ENCODE data around the gene ADGRL3. TPM values are rescaled to one million over a fixed set of nuclear protein-coding genes. Genes with fewer than 3 reads are reported as not detected.

Gene ADGRL3
- total and polyA plus RNA-seq, 12 donors, result 2.4 to 182 (median 22.1) TPM

- Histone ChIP-seq H3K27me3 (no peaks in the 10 kb centered on the region), H3K4me3 (no peak overlapping the region), H3K9me3 (replicated peaks in 1 of 3) (no peaks in the 10 kb centered on the region), H3K27ac (no peak overlapping the region), H3K36me3 (replicated peaks in 1 of 2) (no peaks in the 10 kb centered on the region), H3K4me1 (replicated peaks in 1 of 2) (no peaks in the 10 kb centered on the region)
- no peak for TF ChIP-seq CTCF (IDR thresholded peaks at IDR 0.05)
- TF ChIP-seq POLR2A (IDR thresholded peaks at IDR 0.05), result no peak
- WGBS, 4 donors, result 81 to 98% (median 94%) methylated on average over 2 of the region's 2 CpGs
- intact Hi-C loops (cut with DNase I), result no loop called here
- no peak for DNase-seq
Measured at GRCh38 chr4:61805227-61805626, 605.1 kb downstream of the ADGRL3 start.

DNA sequence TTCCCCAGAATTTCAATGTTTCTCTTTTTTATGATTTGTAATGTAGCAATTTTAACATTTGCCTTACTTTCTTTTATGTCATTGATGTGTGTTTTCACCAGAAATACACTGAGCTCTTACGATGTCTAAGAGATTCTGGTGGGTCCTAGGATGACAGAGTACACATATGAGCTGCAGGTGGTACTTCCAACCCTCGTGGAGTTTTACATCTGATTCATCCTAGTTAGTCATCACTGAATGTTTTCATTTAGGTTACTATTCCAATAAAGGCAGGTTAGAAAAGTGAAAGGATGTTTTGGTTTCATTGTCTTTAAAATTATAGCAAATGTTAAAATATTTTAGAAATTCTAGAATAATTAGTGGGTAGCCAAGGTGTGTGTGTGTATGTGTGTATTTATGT is 605.9 kb downstream of the ADGRL3 start:
- TF ChIP-seq POLR2A (IDR thresholded peaks at IDR 0.05) (no peak), CTCF (IDR thresholded peaks at IDR 0.05) (no peak)
- 61 to 71% (median 63%) methylated on average over 2 of the region's 2 CpGs for WGBS, 4 donors

GRCh38 chr4:61812171-61812570 is 612.0 kb downstream of the ADGRL3 start:
- Histone ChIP-seq H3K27me3 (no peaks in the 10 kb centered on the region), H3K4me1 (replicated peaks in 1 of 2) (no peaks in the 10 kb centered on the region), H3K9me3 (replicated peaks in 1 of 3) (no peaks in the 10 kb centered on the region), H3K4me3 (no peak overlapping the region), H3K27ac (no peak overlapping the region), H3K36me3 (replicated peaks in 1 of 2) (no peaks in the 10 kb centered on the region)
- intact Hi-C loops (cut with DNase I), result no loop called here
- DNase-seq, result no peak
- no peak for TF ChIP-seq POLR2A (IDR thresholded peaks at IDR 0.05)
- WGBS, 4 donors, result 70 to 97% (median 85%) methylated on average over 2 of the region's 2 CpGs

More for the DNA sequence above, 605.9 kb downstream of the ADGRL3 start:
- no peak for DNase-seq
- Histone ChIP-seq H3K27me3 (no peaks in the 10 kb centered on the region), H3K4me1 (replicated peaks in 1 of 2) (no peaks in the 10 kb centered on the region), H3K36me3 (replicated peaks in 1 of 2) (no peaks in the 10 kb centered on the region), H3K4me3 (no peak overlapping the region), H3K9me3 (replicated peaks in 1 of 3) (no peaks in the 10 kb centered on the region), H3K27ac (no peak overlapping the region)
- intact Hi-C loops (cut with DNase I), result no loop called here

DNA sequence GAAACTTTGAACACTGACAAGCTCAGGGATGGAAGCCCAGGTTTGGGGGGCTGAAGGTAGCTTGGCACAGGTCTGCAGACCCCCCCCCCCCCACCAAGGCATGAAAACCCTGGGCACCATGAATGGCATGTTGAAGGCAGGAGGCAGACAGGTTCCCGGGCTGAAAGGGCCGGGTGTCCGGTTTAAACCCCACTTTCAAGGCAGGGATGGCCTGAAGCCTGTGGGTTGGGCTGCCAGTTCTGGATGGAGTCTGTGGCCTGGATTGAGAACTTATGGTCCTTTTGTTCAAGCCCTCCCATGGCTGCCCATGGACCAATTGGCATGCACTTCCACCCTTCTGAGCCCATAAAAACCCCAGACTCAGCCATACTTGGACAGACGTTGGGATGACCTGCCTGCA is 616.9 kb downstream of the ADGRL3 start:
- Histone ChIP-seq H3K27ac (no peak overlapping the region), H3K9me3 (replicated peaks in 1 of 3) (no peaks in the 10 kb centered on the region), H3K4me3 (no peak overlapping the region), H3K4me1 (replicated peaks in 1 of 2) (no peaks in the 10 kb centered on the region), H3K27me3 (no peaks in the 10 kb centered on the region), H3K36me3 (replicated peaks in 1 of 2) (no peaks in the 10 kb centered on the region)
- intact Hi-C loops (cut with DNase I), result no loop called here
- 75 to 93% (median 88%) methylated on average over 1 to 4 of the region's 4 CpGs for WGBS, 4 donors
- TF ChIP-seq CTCF (IDR thresholded peaks at IDR 0.05), result no peak
- no peak for DNase-seq

- 62 to 66% (median 62%) methylated on average over 3 of the region's 3 CpGs for WGBS, 4 donors
Measured at GRCh38 chr4:61820136-61820535, 620.0 kb downstream of the ADGRL3 start.

More at GRCh38 chr4:61820136-61820535, 620.0 kb downstream of the ADGRL3 start:
- no peaks in the 10 kb centered on the region for H3K9me3 ChIP-seq (replicated peaks in 1 of 3)
- DNase-seq, result no peak
- no peaks in the 10 kb centered on the region for H3K4me1 ChIP-seq (replicated peaks in 1 of 2)
- TF ChIP-seq CTCF (IDR thresholded peaks at IDR 0.05) (no peak), POLR2A (IDR thresholded peaks at IDR 0.05) (no peak)
- no peak overlapping the region for H3K4me3 ChIP-seq
- H3K27me3 ChIP-seq, result no peaks in the 10 kb centered on the region
- intact Hi-C loops (cut with DNase I), result no loop called here
- no peak overlapping the region for H3K27ac ChIP-seq
- H3K36me3 ChIP-seq (replicated peaks in 1 of 2), result no peaks in the 10 kb centered on the region

All from adrenal gland (tissue), 12 donors.